Measurements from ENCODE around the gene FAM3C. TPM values are rescaled to one million over a fixed set of nuclear protein-coding genes. Genes with fewer than 3 reads are reported as not detected.

The FAM3C gene
- total and polyA plus RNA-seq, 2 of the 8 experiments (the other 6 are each of a cell fraction or from before 2014, with no cell fraction given) = 27.0 to 77.7 TPM

- H2BK120ac ChIP-seq (replicated peaks; ENCODE audit: low read depth, low read length) = no peak overlapping the region
- H2BK12ac ChIP-seq (ENCODE audit: low read depth, low read length) = no peak overlapping the region
- CTCF ChIA-PET (ENCODE audit: partially characterized antibody) = interaction anchor here (1.4 to 3.1 kb wide), 8 partner anchors 7 to 105 kb away, joined by 3 to 23 read pairs (median 8); no protein-coding TSS in a partner anchor
- H3K14ac ChIP-seq (ENCODE audit: insufficient read length) = no peak overlapping the region
- peaks cover 13 to 59% of the 10 kb centered on the region in 2 experiments; a peak in 3 of 4 replicates for H3K79me2 ChIP-seq (ENCODE audit: control insufficient read depth in 1 of 2, insufficient read depth in 2 of 2, low read length in 2 of 2)
- H2BK5ac ChIP-seq (ENCODE audit: low read depth, low read length) = no peak overlapping the region
- H4K91ac ChIP-seq (replicated peaks; ENCODE audit: insufficient read length, low read length) = no peak overlapping the region
- peaks cover 0 to 6% (median 1%) of the 10 kb centered on the region in 4 experiments; a peak in 3 of 8 replicates for H3K36me3 ChIP-seq (ENCODE audit: control insufficient read depth in 2 of 4, insufficient read depth in 4 of 4, low read length in 3 of 4)
- H3K27ac ChIP-seq (ENCODE audit: low read depth, low read length) = no peak overlapping the region
- 0 out of 2 replicates have a peak, but pooled peaks cover 2% of the 10 kb centered on the region for H3K79me1 ChIP-seq (ENCODE audit: low read depth, low read length)
- H3K4me3 ChIP-seq (ENCODE audit: extremely low read depth in 1 of 4, insufficient read depth in 2 of 4, low read depth in 3 of 4, low read length in 4 of 4) = peak overlapping the region in 1 of 4 experiments; percentile 81; a peak in 2 of 8 replicates
- DNase-seq (ENCODE audit: low read depth in 1 of 2, low spot score in 2 of 2) (no peak), FAIRE-seq (no peak)
- H2AK5ac ChIP-seq (ENCODE audit: low read depth, low read length) = no peak overlapping the region
- peaks cover 0 to 5% of the 10 kb centered on the region in 2 experiments for H4K20me1 ChIP-seq (replicated peaks in 1 of 2; ENCODE audit: control insufficient read depth in 1 of 2, insufficient read depth in 2 of 2, low read length in 2 of 2)
- no peak overlapping the region for H4K5ac ChIP-seq (ENCODE audit: insufficient read length, low read depth, low read length)
- H3K23ac ChIP-seq (ENCODE audit: insufficient read length) = no peak overlapping the region
- no peak overlapping the region for H2AFZ ChIP-seq (ENCODE audit: low read length)
- no peak overlapping the region for H2BK20ac ChIP-seq (ENCODE audit: low read length)
- H3K9me3 ChIP-seq (ENCODE audit: insufficient read depth in 2 of 2, low read depth in 1 of 2, low read length in 1 of 2) = no peaks in the 10 kb centered on the region
- H4K8ac ChIP-seq (ENCODE audit: extremely low read depth, insufficient read depth, low read length) = no peak overlapping the region
- no peaks in the 10 kb centered on the region for H3K23me2 ChIP-seq (ENCODE audit: low read depth, low read length)
- no peaks in the 10 kb centered on the region for H3K27me3 ChIP-seq (replicated peaks in 1 of 4; ENCODE audit: control insufficient read depth in 3 of 4, extremely low read depth in 1 of 4, insufficient read depth in 3 of 4, low read length in 3 of 4)
- POLR2A ChIA-PET (ENCODE audit: partially characterized antibody) = interaction anchor here (0.9 to 2.8 kb wide), 2 partner anchors 9 to 33 kb away, joined by 3 to 30 read pairs; no protein-coding TSS in a partner anchor
- H3K4me2 ChIP-seq (ENCODE audit: insufficient read depth in 1 of 2, low read depth in 2 of 2, low read length in 2 of 2) = peak overlapping the region; percentile 58 to 75
- no peak overlapping the region for H2BK15ac ChIP-seq (ENCODE audit: low read length)
- no peak overlapping the region for H3K4ac ChIP-seq (replicated peaks; ENCODE audit: insufficient read length, low read depth, low read length)
- H3K9ac ChIP-seq (replicated peaks in 1 of 4; ENCODE audit: extremely low read depth in 1 of 4, low read depth in 3 of 4, low read length in 3 of 4) = no peak overlapping the region
- WGBS, 2 experiments (ENCODE audit: extremely low coverage in 1 of 2, insufficient coverage in 1 of 2, insufficient read length in 1 of 2, insufficient replicate concordance in 2 of 2, low coverage in 1 of 2, low lambda C conversion rate in 2 of 2, missing lambda C conversion rate in 1 of 2) = 86% methylated on average over 7 of the region's 7 CpGs; no CpG with 5 or more reads in 1 of the 2 experiments
- no peak overlapping the region for H3K18ac ChIP-seq (ENCODE audit: extremely low read depth, low read length)
- no peak overlapping the region for H3K56ac ChIP-seq (replicated peaks; ENCODE audit: insufficient read length, low read depth, low read length)
- no peaks in the 10 kb centered on the region; a peak in 1 of 7 replicates for H3K4me1 ChIP-seq (replicated peaks in 1 of 4; ENCODE audit: control insufficient read depth in 3 of 4, insufficient read depth in 4 of 4, low read length in 3 of 4)
- TF ChIP-seq BRCA1 (IDR thresholded peaks at IDR 0.05; ENCODE audit: low read depth, low read length) = no peak
- no peak for TF ChIP-seq SP1 (IDR thresholded peaks at IDR 0.05; ENCODE audit: low read depth, low read length)
- no peak for TF ChIP-seq GABPA (IDR thresholded peaks at IDR 0.05; ENCODE audit: borderline replicate concordance, insufficient read depth, low read length)
- no peak for TF ChIP-seq KDM4A (IDR thresholded peaks at IDR 0.05; ENCODE audit: low read depth, low read length, severe bottlenecking)
- TF ChIP-seq SRF (IDR thresholded peaks at IDR 0.05; ENCODE audit: low read depth, low read length) = no peak
- no peak for TF ChIP-seq CBX8 (IDR thresholded peaks at IDR 0.05; ENCODE audit: borderline replicate concordance, low read depth, low read length)
- TF ChIP-seq JUND (IDR thresholded peaks at IDR 0.05; ENCODE audit: low read length) = no peak
- no peak for TF ChIP-seq SIN3A (conservative IDR thresholded peaks at IDR 0.05 in 1 of 2, IDR thresholded peaks at IDR 0.05 in 1 of 2; ENCODE audit: low read depth in 1 of 2, low read length in 2 of 2)
- TF ChIP-seq SAP30 (IDR thresholded peaks at IDR 0.05; ENCODE audit: insufficient read depth, insufficient replicate concordance, low read length) = no peak
- TF ChIP-seq YY1 (IDR thresholded peaks at IDR 0.05; ENCODE audit: low read depth, low read length) = no peak
- TF ChIP-seq ZNF274 (IDR thresholded peaks at IDR 0.05; ENCODE audit: borderline replicate concordance, extremely low read depth, low read length) = no peak
- no peak for TF ChIP-seq POLR2A (IDR thresholded peaks at IDR 0.05; ENCODE audit: control extremely low read depth in 1 of 2, low read depth in 2 of 2, low read length in 2 of 2)
- TF ChIP-seq GTF2F1 (IDR thresholded peaks at IDR 0.05; ENCODE audit: borderline replicate concordance, low read depth, low read length) = no peak
- TF ChIP-seq SP4 (IDR thresholded peaks at IDR 0.05; ENCODE audit: low read length) = no peak
- TF ChIP-seq SIX5 (IDR thresholded peaks at IDR 0.05; ENCODE audit: low read depth, low read length) = no peak
These were observed 1.4 kb downstream of the FAM3C start for GRCh38 chr7:121394709-121395140.
